Omental fat pad (tissue), 4 donors: ENCODE measurements around the gene LYRM7. TPM values are rescaled to one million over a fixed set of nuclear protein-coding genes. Genes with fewer than 3 reads are reported as not detected.

Experiments
- ATAC-seq: fragments of 150-250 bp; one replicate; pipeline ENCODE4 v1.9.1; 2016; ENCODE audit warnings: mild to moderate bottlenecking, moderate library complexity; ENCODE audit not compliant: low FRiP score
- DNase-seq: peaks from one replicate; pipeline ENCODE4 v3.0.0-alpha.2; 2019; ENCODE audit warnings: low spot score
- total RNA-seq, 4 donors: library from RNA; depleted of rRNA; stranded (reverse); fragments of >200 nt; gene quantifications; one replicate each; pipeline ENCODE4 v1.1.0, GENCODE V29; 2016
- TF ChIP-seq, protein P1 (sequence below), 3 donors: fragments of 450-650 bp; IDR thresholded peaks; one replicate each; pipeline ENCODE4 v1.5.1; 2016 to 2017; ENCODE audit warnings: antibody characterized with exemption in 3 of 3, mild to moderate bottlenecking in 3 of 3, moderate library complexity in 2 of 3

The LYRM7 gene
- total RNA-seq, 4 donors from 2014 or later: 4.4 to 11.9 (median 9.5) TPM

DNA sequence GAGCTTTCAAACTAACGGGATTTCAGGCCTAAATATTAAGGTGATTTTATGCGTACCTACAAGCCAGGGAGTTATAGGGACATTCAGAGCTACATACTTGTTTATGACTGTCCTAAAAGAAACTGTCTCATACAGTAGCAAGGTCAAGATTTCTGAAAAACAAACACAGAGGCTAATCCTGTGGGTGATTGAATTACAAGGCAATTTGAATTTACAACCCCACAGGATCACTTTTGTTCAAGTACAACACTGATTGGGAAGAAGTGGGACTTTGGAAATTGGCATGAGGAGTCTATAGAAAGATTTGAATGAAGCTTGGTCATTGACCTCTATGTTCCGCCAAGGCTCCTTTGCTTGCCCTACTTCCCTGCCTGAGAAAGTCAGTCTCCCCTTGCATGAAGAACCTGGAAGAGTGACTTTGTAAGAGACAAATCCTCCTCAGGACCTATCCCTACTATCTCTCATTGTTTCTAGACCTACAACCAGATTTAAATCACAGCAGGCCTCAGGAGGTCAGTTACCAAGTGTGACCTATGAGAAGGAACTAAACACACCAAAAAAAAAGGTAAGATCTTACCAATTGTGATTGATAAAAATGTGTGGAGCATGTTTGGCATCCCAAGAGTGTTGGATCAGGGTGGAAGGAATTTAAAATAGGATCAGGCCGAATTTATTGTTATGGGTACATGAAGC lies 54.7 kb downstream of the LYRM7 start:
- ATAC-seq (no peak), DNase-seq (no peak)
- TF ChIP-seq, protein P1, sequence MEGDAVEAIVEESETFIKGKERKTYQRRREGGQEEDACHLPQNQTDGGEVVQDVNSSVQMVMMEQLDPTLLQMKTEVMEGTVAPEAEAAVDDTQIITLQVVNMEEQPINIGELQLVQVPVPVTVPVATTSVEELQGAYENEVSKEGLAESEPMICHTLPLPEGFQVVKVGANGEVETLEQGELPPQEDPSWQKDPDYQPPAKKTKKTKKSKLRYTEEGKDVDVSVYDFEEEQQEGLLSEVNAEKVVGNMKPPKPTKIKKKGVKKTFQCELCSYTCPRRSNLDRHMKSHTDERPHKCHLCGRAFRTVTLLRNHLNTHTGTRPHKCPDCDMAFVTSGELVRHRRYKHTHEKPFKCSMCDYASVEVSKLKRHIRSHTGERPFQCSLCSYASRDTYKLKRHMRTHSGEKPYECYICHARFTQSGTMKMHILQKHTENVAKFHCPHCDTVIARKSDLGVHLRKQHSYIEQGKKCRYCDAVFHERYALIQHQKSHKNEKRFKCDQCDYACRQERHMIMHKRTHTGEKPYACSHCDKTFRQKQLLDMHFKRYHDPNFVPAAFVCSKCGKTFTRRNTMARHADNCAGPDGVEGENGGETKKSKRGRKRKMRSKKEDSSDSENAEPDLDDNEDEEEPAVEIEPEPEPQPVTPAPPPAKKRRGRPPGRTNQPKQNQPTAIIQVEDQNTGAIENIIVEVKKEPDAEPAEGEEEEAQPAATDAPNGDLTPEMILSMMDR (IDR thresholded peaks at IDR 0.05): no peak

DNA sequence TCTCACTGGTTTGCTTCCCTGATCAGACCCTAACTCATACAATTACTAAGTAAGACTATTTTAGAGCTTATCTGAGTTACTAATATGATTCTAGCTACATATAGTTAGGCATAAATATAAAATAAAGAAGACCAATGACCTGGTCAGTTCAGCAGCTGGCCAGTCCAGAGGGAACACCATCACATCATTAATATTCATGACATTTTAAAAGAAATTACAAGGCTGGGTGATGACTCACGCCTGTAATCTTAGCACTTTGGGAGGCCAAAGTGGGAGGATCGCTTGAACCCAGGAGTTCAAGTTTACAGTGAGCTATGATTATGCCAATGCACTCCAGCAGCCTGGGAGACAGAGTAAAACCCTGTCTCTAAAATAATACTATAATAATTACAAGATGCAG lies 56.2 kb downstream of the LYRM7 start:
- TF ChIP-seq, protein P1 (IDR thresholded peaks at IDR 0.05): no peak
- ATAC-seq: no peak
- DNase-seq: no peak

DNA sequence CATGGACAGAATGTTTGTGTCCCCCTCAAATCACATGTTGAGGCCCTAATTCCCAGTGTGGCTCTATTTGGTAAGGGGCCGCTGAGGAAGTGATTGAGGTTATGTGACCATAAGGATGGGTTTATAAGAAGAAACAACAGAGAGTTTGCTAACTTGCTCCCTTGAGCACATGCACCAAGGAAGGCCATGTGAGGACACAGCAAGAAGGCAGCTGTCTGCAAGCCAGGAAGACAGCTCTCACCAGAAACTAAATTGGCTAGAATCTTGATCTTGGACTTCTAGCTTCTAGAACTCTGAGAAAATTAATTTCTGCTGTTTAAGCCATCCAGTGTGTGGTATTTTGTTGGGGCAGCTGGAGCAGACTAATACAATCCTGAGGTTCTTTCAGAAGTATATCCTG lies 57.9 kb downstream of the LYRM7 start:
- ATAC-seq (no peak), DNase-seq (no peak)
- TF ChIP-seq, protein P1 (IDR thresholded peaks at IDR 0.05): no peak

DNA sequence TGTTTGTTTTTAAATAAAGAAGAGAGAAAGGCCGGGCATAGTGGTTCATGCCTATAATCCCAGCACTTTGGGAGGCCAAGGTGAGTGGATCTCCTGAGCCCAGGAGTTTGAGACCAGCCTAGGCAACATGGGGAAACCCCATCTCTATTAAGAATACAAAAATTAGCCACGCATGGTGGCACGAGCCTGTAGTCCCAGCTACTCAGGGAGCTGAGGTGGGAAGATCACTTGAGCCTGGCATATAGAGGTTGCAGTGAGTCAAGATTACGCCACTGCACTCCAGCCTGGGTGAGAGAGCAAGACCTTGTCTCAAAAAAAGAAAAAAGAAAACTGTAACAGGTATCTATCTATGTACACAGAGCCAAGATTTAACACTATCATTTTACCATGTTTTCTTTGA lies 58.9 kb downstream of the LYRM7 start:
- TF ChIP-seq, protein P1 (IDR thresholded peaks at IDR 0.05): no peak
- DNase-seq (no peak), ATAC-seq (no peak)

DNA sequence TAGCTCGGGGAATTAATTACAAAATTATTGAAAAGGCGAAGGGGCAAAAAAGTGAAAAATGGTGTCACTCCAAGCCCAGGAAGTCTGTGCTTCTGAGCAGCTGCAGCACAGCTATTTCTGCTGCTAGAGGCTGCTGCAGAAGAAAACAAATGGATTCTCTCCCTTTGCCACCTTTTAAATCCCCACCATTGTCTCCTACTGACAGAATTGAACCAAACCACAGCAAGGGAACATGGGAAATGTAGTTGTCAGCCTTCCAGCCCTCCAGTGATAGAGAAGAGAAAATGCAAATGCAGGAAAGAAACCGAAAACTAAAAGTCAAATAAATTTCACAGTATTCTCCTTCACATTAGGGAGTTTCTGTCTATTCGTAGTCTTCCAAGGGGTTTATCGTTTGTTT lies 59.7 kb downstream of the LYRM7 start:
- TF ChIP-seq, protein P1 (IDR thresholded peaks at IDR 0.05): no peak
- ATAC-seq (no peak), DNase-seq (no peak)

DNA sequence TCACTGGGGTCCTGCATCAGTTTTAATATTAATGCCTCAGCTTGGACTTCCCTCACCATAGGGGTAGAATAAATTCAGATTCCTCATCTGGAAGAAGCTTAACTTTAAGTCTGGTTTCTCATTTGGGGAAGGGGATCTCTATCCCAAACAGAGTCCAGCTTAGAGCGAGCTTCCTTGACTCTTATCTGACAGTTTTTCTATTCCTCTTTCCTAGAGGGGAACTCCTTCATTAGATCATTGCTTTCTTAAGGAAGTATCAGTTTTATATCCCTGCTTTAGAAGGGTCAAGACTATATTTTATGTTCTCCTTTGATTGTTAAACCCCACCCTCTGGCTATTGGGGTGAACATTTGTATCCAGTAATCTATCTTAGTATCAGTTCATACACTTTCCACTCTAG lies 68.9 kb downstream of the LYRM7 start:
- ATAC-seq (no peak), DNase-seq (no peak)
- TF ChIP-seq, protein P1 (IDR thresholded peaks at IDR 0.05): no peak

DNA sequence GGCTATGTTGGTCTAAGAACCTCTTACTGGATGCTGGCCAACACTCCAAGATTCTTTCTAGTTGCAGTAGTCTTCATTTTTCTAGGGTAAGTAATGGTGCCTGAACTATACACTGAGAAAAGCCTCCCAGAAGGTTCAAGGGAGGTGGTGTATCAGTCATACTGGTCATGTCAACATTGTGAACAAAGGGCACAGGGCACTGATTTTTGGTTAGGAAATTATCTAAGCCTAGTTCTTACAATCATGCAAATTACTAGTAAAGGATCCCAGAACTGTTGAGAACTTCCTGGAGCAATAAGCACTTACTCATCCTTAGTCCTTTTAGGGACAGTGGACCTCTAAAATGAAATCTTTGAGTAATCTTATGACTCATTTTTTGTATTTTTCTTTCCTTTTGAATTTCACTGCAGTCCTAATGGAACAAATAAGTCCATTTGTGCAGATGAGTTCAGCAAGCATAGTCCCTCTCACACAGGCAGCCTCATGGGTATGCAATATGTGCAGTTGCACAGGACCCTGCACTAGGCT lies 72.0 kb downstream of the LYRM7 start:
- ATAC-seq (no peak), DNase-seq (no peak)
- TF ChIP-seq, protein P1 (IDR thresholded peaks at IDR 0.05): no peak
